Endothelial cell of umbilical vein (primary cell): Measurements from ENCODE around the gene TRPV6. TPM values are rescaled to one million over a fixed set of nuclear protein-coding genes. Genes with fewer than 3 reads are reported as not detected.

Experiments used
- BruUV-seq: library from RNA; stranded (reverse); fragments of 400-500 nt; replicated peaks from 2 replicates; lab custom pipeline; 2021; lab: Mats Ljungman, UMichigan
- CTCF ChIA-PET: fragments of 300-600, 350-600 bp; sonication (Branson Sonifier 250); formaldehyde crosslinking; loops from one replicate; lab custom pipeline; 2021; ENCODE audit warnings: antibody characterized with exemption, inconsistent platforms; lab: Charles Lee
- POLR2A ChIA-PET: fragments of 300-600, 350-600 bp; sonication (Branson Sonifier 250); formaldehyde crosslinking; loops from one replicate; lab custom pipeline; 2021; ENCODE audit warnings: antibody characterized with exemption, inconsistent platforms; lab: Charles Lee
- DNase-seq: peaks from one replicate; pipeline ENCODE4 v3.0.0-alpha.2; 2011; ENCODE audit warnings: low read depth, low spot score
- FAIRE-seq: peaks from 2 replicates; lab custom pipeline; 2011; peaks lifted over from hg19 to GRCh38; lab: Jason Lieb, UNC
- H2AFZ ChIP-seq: 2 replicates; pipeline ENCODE4 v1.6.0; 2012; ENCODE audit warnings: low read depth, low read length, control low read depth, inconsistent platforms
- H3K27ac ChIP-seq: 2 replicates; pipeline ENCODE4 v1.5.1; 2011; ENCODE audit warnings: low read depth, mild to moderate bottlenecking, control low read depth, low read length, moderate library complexity; ENCODE audit not compliant: insufficient read depth
- H3K27me3 ChIP-seq, 2 experiments: 2 replicates each; pipeline versions ENCODE4 v1.6.0 to v1.6.1; 2011; ENCODE audit warnings: low read length in 2 of 2, mixed read lengths in 1 of 2; ENCODE audit not compliant: control insufficient read depth in 2 of 2, insufficient read depth in 2 of 2
- H3K36me3 ChIP-seq, 2 experiments: 2 replicates in 1 of 2; 3 replicates in 1 of 2; pipeline ENCODE4 v1.5.1; 2011; ENCODE audit warnings: low read length in 2 of 2, mild to moderate bottlenecking in 1 of 2, moderate library complexity in 1 of 2; ENCODE audit not compliant: control insufficient read depth in 2 of 2, insufficient read depth in 2 of 2; ENCODE audit errors: extremely low read depth in 1 of 2
- H3K4me1 ChIP-seq: 3 replicates; pipeline ENCODE4 v1.5.1; 2011; ENCODE audit warnings: mild to moderate bottlenecking, low read length; ENCODE audit not compliant: control insufficient read depth, insufficient read depth; ENCODE audit errors: extremely low read depth
- H3K4me2 ChIP-seq: 2 replicates; pipeline ENCODE4 v1.6.1; 2011; ENCODE audit warnings: low read length, control low read depth, mixed read lengths; ENCODE audit not compliant: insufficient read depth
- H3K4me3 ChIP-seq, 3 experiments: fragments of 200-600 bp in 1 of 3; sonication (generic), shearing (Covaris generic) in 1 of 3; replicated peaks in 1 of 3; 2 replicates each; pipeline ENCODE4 v1.5.1; 2011 to 2016; ENCODE audit warnings: control low read depth in 3 of 3, low read length in 3 of 3, mild to moderate bottlenecking in 2 of 3, inconsistent platforms in 1 of 3, low read depth in 1 of 3, moderate library complexity in 1 of 3; ENCODE audit not compliant: insufficient read depth in 1 of 3
- H3K79me2 ChIP-seq: 2 replicates; pipeline ENCODE4 v1.6.0; 2012; ENCODE audit warnings: low read length, inconsistent platforms; ENCODE audit not compliant: control insufficient read depth, insufficient read depth
- H3K9ac ChIP-seq: replicated peaks from 2 replicates; pipeline ENCODE3; 2011; ENCODE audit warnings: low read length, control low read depth; ENCODE audit not compliant: insufficient read depth; ENCODE audit errors: extremely low read depth
- H3K9me1 ChIP-seq: replicated peaks from 3 replicates; pipeline ENCODE4 v1.6.0; 2011; ENCODE audit warnings: mild to moderate bottlenecking, low read length; ENCODE audit not compliant: control insufficient read depth, insufficient read depth; ENCODE audit errors: extremely low read depth
- H3K9me3 ChIP-seq: replicated peaks from 2 replicates; pipeline ENCODE4 v1.5.1; 2012; ENCODE audit warnings: low read length, inconsistent platforms; ENCODE audit not compliant: control insufficient read depth, insufficient read depth
- H4K20me1 ChIP-seq: replicated peaks from 2 replicates; pipeline ENCODE3; 2011; ENCODE audit warnings: mild to moderate bottlenecking, low read length; ENCODE audit not compliant: control insufficient read depth, insufficient read depth; ENCODE audit errors: extremely low read depth
- EZH2 ChIP-seq: IDR thresholded peaks from 2 replicates; pipeline ENCODE4 v1.6.1; 2012; ENCODE audit warnings: borderline replicate concordance, low read depth, mild to moderate bottlenecking, moderate library complexity, low read length, inconsistent platforms; ENCODE audit not compliant: severe bottlenecking
- FOS ChIP-seq: IDR thresholded peaks from 2 replicates; pipeline ENCODE4 v1.6.1; 2011; ENCODE audit warnings: mild to moderate bottlenecking, low read length, moderate library complexity, borderline replicate concordance; ENCODE audit not compliant: insufficient read depth
- dilution Hi-C: fragments of 300-500 bp; cut with MboI; formaldehyde crosslinking; loops from one replicate; pipeline ENCODE4 v1.15.0; 2019; ENCODE audit warnings: low sequenced_read_pairs; ENCODE audit not compliant: extremely low pct_ligation_motif_present
- intact Hi-C: fragments of 100-400 bp; cut with micrococcal nuclease; formaldehyde crosslinking; loops from one replicate; pipeline ENCODE4 v1.10.0; 2022
- polyA plus RNA-seq, 4 experiments: library from polyadenylated mRNA; depleted of rRNA in 3 of 4; stranded (reverse) in 3 of 4; unstranded in 1 of 4; fragments of >200 nt; gene quantifications; 2 replicates each; pipeline versions ENCODE4 v1.2.1 to v1.2.3, GENCODE V29; 2011 to 2012; ENCODE audit warnings: missing spikeins in 1 of 4
- total RNA-seq: library from RNA; stranded (reverse); gene quantifications from 2 replicates; pipeline ENCODE4 v1.2.3, GENCODE V29; 2021

TRPV6 gene
- total and polyA plus RNA-seq, 2 donors (not counting 3 experiments of a cell fraction or from before 2014, with no cell fraction given) = not detected

GRCh38 chr7:142899661-142900060, 14.1 kb upstream of the TRPV6 start:
- no peak overlapping the region for H3K4me3 ChIP-seq
- no peak overlapping the region for H2AFZ ChIP-seq
- ChIA-PET CTCF (interaction anchor here (2.0 to 2.1 kb wide), 2 partner anchors 11 to 315 kb away, joined by 5 to 8 read pairs; no protein-coding TSS in a partner anchor), POLR2A (no interaction called here)
- no peaks in the 10 kb centered on the region for H3K9me1 ChIP-seq
- H3K4me1 ChIP-seq = no peaks in the 10 kb centered on the region
- no peak overlapping the region for H3K9ac ChIP-seq
- no peaks in the 10 kb centered on the region for H3K36me3 ChIP-seq
- no peak overlapping the region for H3K4me2 ChIP-seq
- FAIRE-seq = no peak
- no peaks in the 10 kb centered on the region for H4K20me1 ChIP-seq
- no peak for DNase-seq
- no peak overlapping the region for H3K27ac ChIP-seq
- BruUV-seq = no TSS peak
- dilution Hi-C loops = no loop called here
- no peaks in the 10 kb centered on the region for H3K27me3 ChIP-seq
- TF ChIP-seq FOS = no peak
- intact Hi-C loops = no loop called here
- no peaks in the 10 kb centered on the region for H3K79me2 ChIP-seq
- H3K9me3 ChIP-seq = no peaks in the 10 kb centered on the region

- no peaks in the 10 kb centered on the region for H3K9me3 ChIP-seq
- no peak overlapping the region for H3K27ac ChIP-seq
- intact Hi-C loops (no loop called here), dilution Hi-C loops (no loop called here)
- ChIA-PET POLR2A (no interaction called here), CTCF (interaction anchor here (1.0 kb wide), 1 partner anchor 295 kb away, joined by 3 read pairs; no protein-coding TSS in a partner anchor)
- BruUV-seq = no TSS peak
- H4K20me1 ChIP-seq = no peaks in the 10 kb centered on the region
- H3K36me3 ChIP-seq = no peaks in the 10 kb centered on the region
- DNase-seq (no peak), FAIRE-seq (no peak)
- H3K4me3 ChIP-seq = no peak overlapping the region
- no peak overlapping the region for H3K4me2 ChIP-seq
- H3K4me1 ChIP-seq = no peaks in the 10 kb centered on the region
- H2AFZ ChIP-seq = no peak overlapping the region
- H3K9ac ChIP-seq = no peak overlapping the region
- H3K79me2 ChIP-seq = no peaks in the 10 kb centered on the region
- H3K9me1 ChIP-seq = no peaks in the 10 kb centered on the region
- peaks cover 0 to 2% of the 10 kb centered on the region in 2 experiments for H3K27me3 ChIP-seq
- TF ChIP-seq EZH2 = no peak
- TF ChIP-seq FOS = no peak
These were observed 13.0 kb upstream of the TRPV6 start for GRCh38 chr7:142898377-142899170.
